ENCODE measurements around the gene LIPC. TPM values are rescaled to one million over a fixed set of nuclear protein-coding genes. Genes with fewer than 3 reads are reported as not detected.

The LIPC gene
- total RNA-seq, 1 donor from 2014 or later: not detected

- no peak for FAIRE-seq
Measured at GRCh38 chr15:58452775-58453174, 21.0 kb downstream of the LIPC start.

GRCh38 chr15:58453931-58454793 is 22.4 kb downstream of the LIPC start:
- no peak for FAIRE-seq
- no peak for DNase-seq (ENCODE audit: low spot score in 2 of 2)

More at GRCh38 chr15:58452775-58453174, 21.0 kb downstream of the LIPC start:
- no peak for DNase-seq (ENCODE audit: low spot score in 2 of 2)

GRCh38 chr15:58454950-58455401 is 23.2 kb downstream of the LIPC start:
- no peak for DNase-seq (ENCODE audit: low spot score in 2 of 2)

GRCh38 chr15:58457466-58457965 is 25.7 kb downstream of the LIPC start:
- FAIRE-seq (no peak), DNase-seq (ENCODE audit: low spot score in 2 of 2) (no peak)

More at GRCh38 chr15:58454950-58455401, 23.2 kb downstream of the LIPC start:
- no peak for FAIRE-seq

- FAIRE-seq: no peak
Measured at GRCh38 chr15:58458076-58458475, 26.3 kb downstream of the LIPC start.

GRCh38 chr15:58459045-58459444 is 27.3 kb downstream of the LIPC start:
- FAIRE-seq (no peak), DNase-seq (ENCODE audit: low spot score in 2 of 2) (no peak)

More at GRCh38 chr15:58458076-58458475, 26.3 kb downstream of the LIPC start:
- no peak for DNase-seq (ENCODE audit: low spot score in 2 of 2)

- no peak for DNase-seq (ENCODE audit: low spot score in 2 of 2)
- FAIRE-seq: no peak
Measured at GRCh38 chr15:58459560-58459959, 27.8 kb downstream of the LIPC start.

GRCh38 chr15:58460116-58460790 is 28.5 kb downstream of the LIPC start:
- DNase-seq (ENCODE audit: low spot score in 2 of 2): no peak
- no peak for FAIRE-seq

- FAIRE-seq (no peak), DNase-seq (ENCODE audit: low spot score in 2 of 2) (no peak)
Measured at GRCh38 chr15:58460872-58461271, 29.1 kb downstream of the LIPC start.

GRCh38 chr15:58462547-58462946 is 30.8 kb downstream of the LIPC start:
- FAIRE-seq (no peak), DNase-seq (ENCODE audit: low spot score in 2 of 2) (no peak)

- DNase-seq (ENCODE audit: low spot score in 2 of 2) (no peak), FAIRE-seq (no peak)
Measured at GRCh38 chr15:58462973-58463663, 31.3 kb downstream of the LIPC start.

GRCh38 chr15:58463815-58464650 is 32.2 kb downstream of the LIPC start:
- FAIRE-seq (no peak), DNase-seq (ENCODE audit: low spot score in 2 of 2) (no peak)

GRCh38 chr15:58465070-58465469 is 33.3 kb downstream of the LIPC start:
- FAIRE-seq (no peak), DNase-seq (ENCODE audit: low spot score in 2 of 2) (no peak)

- DNase-seq (ENCODE audit: low spot score in 2 of 2) (no peak), FAIRE-seq (no peak)
Measured at GRCh38 chr15:58465866-58466517, 34.2 kb downstream of the LIPC start.

- DNase-seq (ENCODE audit: low spot score in 2 of 2): no peak
- no peak for FAIRE-seq
Measured at GRCh38 chr15:58466566-58466965, 34.8 kb downstream of the LIPC start.

GRCh38 chr15:58467121-58467721 is 35.4 kb downstream of the LIPC start:
- DNase-seq (ENCODE audit: low spot score in 2 of 2) (no peak), FAIRE-seq (no peak)

- DNase-seq (ENCODE audit: low spot score in 2 of 2): no peak
- FAIRE-seq: no peak
Measured at GRCh38 chr15:58467722-58468423, 36.1 kb downstream of the LIPC start.

All from frontal cortex (tissue), 4 donors.